Measurements from ENCODE around the gene SIPA1L3. TPM values are rescaled to one million over a fixed set of nuclear protein-coding genes. Genes with fewer than 3 reads are reported as not detected.

SIPA1L3 gene
- total and polyA plus RNA-seq, 11 donors, result 4.7 to 22.9 (median 8.8) TPM

DNA sequence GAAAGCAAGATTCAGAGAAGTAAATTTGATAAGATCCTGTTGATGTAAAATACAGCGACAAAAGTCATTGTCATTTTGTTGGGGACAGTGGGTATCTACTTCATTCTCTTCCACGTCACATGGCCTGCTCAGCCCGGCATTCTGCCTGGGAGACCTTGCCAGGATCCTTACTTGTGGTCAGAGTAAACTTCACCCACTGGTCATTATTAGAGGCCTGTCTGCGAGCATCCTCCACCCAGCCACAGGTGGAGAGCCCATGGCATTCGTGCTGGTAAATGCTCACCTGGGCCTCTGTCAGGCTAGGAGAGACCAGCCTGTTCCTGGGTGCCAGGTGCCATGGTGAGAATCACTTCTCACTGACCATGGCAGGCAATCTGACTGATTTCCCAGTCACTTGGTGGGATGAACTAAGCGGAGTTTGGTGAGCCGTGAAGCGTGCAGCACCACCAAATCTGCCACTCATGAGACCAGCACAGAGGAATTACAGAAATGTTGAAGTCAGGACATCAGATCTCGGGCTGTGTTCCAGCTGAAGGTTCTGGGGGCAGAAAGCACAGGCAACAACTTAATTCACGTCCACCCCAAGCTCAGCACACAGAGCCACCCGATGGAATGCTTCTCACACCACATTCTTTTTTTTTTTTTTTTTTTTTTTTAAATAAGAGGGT lies 107.0 kb downstream of the SIPA1L3 start:
- Histone ChIP-seq H3K4me3 (no peak overlapping the region), H3K27ac (no peak overlapping the region), H3K9me3 (no peaks in the 10 kb centered on the region), H3K27me3 (no peaks in the 10 kb centered on the region), H3K36me3 (no peaks in the 10 kb centered on the region), H3K4me1 (no peaks in the 10 kb centered on the region)
- no peak for DNase-seq
- TF ChIP-seq POLR2A (IDR thresholded peaks at IDR 0.05), result no peak
- TF ChIP-seq, protein P1, sequence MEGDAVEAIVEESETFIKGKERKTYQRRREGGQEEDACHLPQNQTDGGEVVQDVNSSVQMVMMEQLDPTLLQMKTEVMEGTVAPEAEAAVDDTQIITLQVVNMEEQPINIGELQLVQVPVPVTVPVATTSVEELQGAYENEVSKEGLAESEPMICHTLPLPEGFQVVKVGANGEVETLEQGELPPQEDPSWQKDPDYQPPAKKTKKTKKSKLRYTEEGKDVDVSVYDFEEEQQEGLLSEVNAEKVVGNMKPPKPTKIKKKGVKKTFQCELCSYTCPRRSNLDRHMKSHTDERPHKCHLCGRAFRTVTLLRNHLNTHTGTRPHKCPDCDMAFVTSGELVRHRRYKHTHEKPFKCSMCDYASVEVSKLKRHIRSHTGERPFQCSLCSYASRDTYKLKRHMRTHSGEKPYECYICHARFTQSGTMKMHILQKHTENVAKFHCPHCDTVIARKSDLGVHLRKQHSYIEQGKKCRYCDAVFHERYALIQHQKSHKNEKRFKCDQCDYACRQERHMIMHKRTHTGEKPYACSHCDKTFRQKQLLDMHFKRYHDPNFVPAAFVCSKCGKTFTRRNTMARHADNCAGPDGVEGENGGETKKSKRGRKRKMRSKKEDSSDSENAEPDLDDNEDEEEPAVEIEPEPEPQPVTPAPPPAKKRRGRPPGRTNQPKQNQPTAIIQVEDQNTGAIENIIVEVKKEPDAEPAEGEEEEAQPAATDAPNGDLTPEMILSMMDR (IDR thresholded peaks at IDR 0.05), result no peak
- WGBS, 4 donors, result 90 to 94% (median 93%) methylated on average over 11 of the region's 11 CpGs
- ATAC-seq, result no peak
- intact Hi-C loops (cut with DNase I), result no loop called here

GRCh38 chr19:38015216-38015615 lies 108.2 kb downstream of the SIPA1L3 start:
- no peak for TF ChIP-seq POLR2A (IDR thresholded peaks at IDR 0.05)
- TF ChIP-seq, protein P1 (IDR thresholded peaks at IDR 0.05), result no peak
- Histone ChIP-seq H3K4me3 (no peak overlapping the region), H3K36me3 (no peaks in the 10 kb centered on the region), H3K4me1 (no peaks in the 10 kb centered on the region), H3K9me3 (no peaks in the 10 kb centered on the region), H3K27ac (no peak overlapping the region), H3K27me3 (no peaks in the 10 kb centered on the region)
- ATAC-seq (no peak), DNase-seq (no peak)
- WGBS, 4 donors, result 96 to 98% (median 96%) methylated on average over 6 of the region's 6 CpGs
- intact Hi-C loops (cut with DNase I), result no loop called here

DNA sequence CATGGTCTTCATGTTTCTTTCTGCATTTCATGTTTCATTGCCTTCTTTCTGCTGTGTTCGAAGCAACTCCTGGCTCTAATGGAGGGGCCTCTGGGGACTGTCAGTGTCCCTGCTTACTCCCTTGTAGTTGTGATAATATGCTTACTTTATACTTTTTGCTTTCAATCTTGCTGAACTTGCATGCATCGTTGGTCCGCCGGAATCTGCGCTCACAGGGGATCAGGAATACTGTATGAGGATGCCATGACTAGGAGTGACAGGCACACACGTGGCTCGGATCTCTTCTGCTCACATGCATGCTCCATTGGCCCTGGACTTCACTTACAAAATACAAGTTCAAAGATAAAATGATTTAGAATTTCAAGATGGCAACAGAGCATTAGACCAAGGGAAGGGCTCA lies 108.8 kb downstream of the SIPA1L3 start:
- Histone ChIP-seq H3K9me3 (no peaks in the 10 kb centered on the region), H3K4me3 (no peak overlapping the region), H3K36me3 (no peaks in the 10 kb centered on the region), H3K27ac (no peak overlapping the region), H3K4me1 (no peaks in the 10 kb centered on the region), H3K27me3 (no peaks in the 10 kb centered on the region)
- intact Hi-C loops (cut with DNase I), result no loop called here
- 79 to 86% (median 81%) methylated on average over 7 of the region's 7 CpGs for WGBS, 4 donors
- TF ChIP-seq, protein P1 (IDR thresholded peaks at IDR 0.05), result no peak
- TF ChIP-seq POLR2A (IDR thresholded peaks at IDR 0.05), result no peak
- ATAC-seq (no peak), DNase-seq (no peak)

GRCh38 chr19:38017401-38018151 lies 110.6 kb downstream of the SIPA1L3 start:
- no peak overlapping the region for H3K4me3 ChIP-seq
- DNase-seq (no peak), ATAC-seq (no peak)
- no peak overlapping the region for H3K27ac ChIP-seq
- H3K9me3 ChIP-seq, result no peaks in the 10 kb centered on the region
- peaks cover 0 to 5% (median 0%) of the 10 kb centered on the region in 12 donors for H3K4me1 ChIP-seq
- 91 to 97% (median 96%) methylated on average over 6 of the region's 6 CpGs for WGBS, 4 donors
- no peaks in the 10 kb centered on the region for H3K36me3 ChIP-seq
- H3K27me3 ChIP-seq, result no peaks in the 10 kb centered on the region
- TF ChIP-seq, protein P1 (IDR thresholded peaks at IDR 0.05), result no peak
- no peak for TF ChIP-seq POLR2A (IDR thresholded peaks at IDR 0.05)
- intact Hi-C loops (cut with DNase I), result no loop called here

Measured in heart left ventricle (tissue), 16 donors.